ENCODE data around the gene CYP3A5.

Gene CYP3A5

GRCh38 chr7:99645590-99645989, 34.2 kb downstream of the CYP3A5 start:
- no peak for TF ChIP-seq EZH2phosphoT487 (IDR thresholded peaks at IDR 0.05; ENCODE audit: low read depth)
- no peak for TF ChIP-seq CTCF (IDR thresholded peaks at IDR 0.05; ENCODE audit: low read depth, low read length)
- H3K27ac ChIP-seq (ENCODE audit: low read length), result no peak overlapping the region
- no peaks in the 10 kb centered on the region for H3K36me3 ChIP-seq (replicated peaks; ENCODE audit: low read depth, low read length)
- H3K9me3 ChIP-seq (ENCODE audit: insufficient read depth, low read length), result no peaks in the 10 kb centered on the region
- H3K27me3 ChIP-seq (ENCODE audit: low read depth, low read length), result no peaks in the 10 kb centered on the region
- no peak overlapping the region for H3K4me3 ChIP-seq (ENCODE audit: low read length)
- no peaks in the 10 kb centered on the region for H4K20me1 ChIP-seq (ENCODE audit: insufficient read depth, low read length)
- no peaks in the 10 kb centered on the region for H3K79me2 ChIP-seq (ENCODE audit: low read length)
- no peaks in the 10 kb centered on the region for H3K4me1 ChIP-seq (ENCODE audit: low read length)
- H3K4me2 ChIP-seq (ENCODE audit: low read length), result no peak overlapping the region
- H3K9ac ChIP-seq (ENCODE audit: low read length), result no peak overlapping the region
- H2AFZ ChIP-seq (ENCODE audit: low read depth, low read length), result no peak overlapping the region

- no peaks in the 10 kb centered on the region for H4K20me1 ChIP-seq (ENCODE audit: insufficient read depth, low read length)
- H3K79me2 ChIP-seq (ENCODE audit: low read length), result no peaks in the 10 kb centered on the region
- H2AFZ ChIP-seq (ENCODE audit: low read depth, low read length), result no peak overlapping the region
- H3K27me3 ChIP-seq (ENCODE audit: low read depth, low read length), result no peaks in the 10 kb centered on the region
- no peak for TF ChIP-seq CTCF (IDR thresholded peaks at IDR 0.05; ENCODE audit: low read depth, low read length)
- no peak for TF ChIP-seq EZH2phosphoT487 (IDR thresholded peaks at IDR 0.05; ENCODE audit: low read depth)
- H3K9ac ChIP-seq (ENCODE audit: low read length), result no peak overlapping the region
- H3K4me1 ChIP-seq (ENCODE audit: low read length), result no peaks in the 10 kb centered on the region
- no peak overlapping the region for H3K4me3 ChIP-seq (ENCODE audit: low read length)
- H3K36me3 ChIP-seq (replicated peaks; ENCODE audit: low read depth, low read length), result no peaks in the 10 kb centered on the region
- no peak overlapping the region for H3K4me2 ChIP-seq (ENCODE audit: low read length)
- H3K27ac ChIP-seq (ENCODE audit: low read length), result no peak overlapping the region
- H3K9me3 ChIP-seq (ENCODE audit: insufficient read depth, low read length), result no peaks in the 10 kb centered on the region
These were observed 35.4 kb downstream of the CYP3A5 start for GRCh38 chr7:99644431-99644830.

GRCh38 chr7:99643464-99643863, 36.3 kb downstream of the CYP3A5 start:
- H2AFZ ChIP-seq (ENCODE audit: low read depth, low read length), result no peak overlapping the region
- no peaks in the 10 kb centered on the region for H3K27me3 ChIP-seq (ENCODE audit: low read depth, low read length)
- H3K4me1 ChIP-seq (ENCODE audit: low read length), result no peaks in the 10 kb centered on the region
- H3K79me2 ChIP-seq (ENCODE audit: low read length), result no peaks in the 10 kb centered on the region
- no peak overlapping the region for H3K27ac ChIP-seq (ENCODE audit: low read length)
- no peaks in the 10 kb centered on the region for H3K9me3 ChIP-seq (ENCODE audit: insufficient read depth, low read length)
- TF ChIP-seq CTCF (IDR thresholded peaks at IDR 0.05; ENCODE audit: low read depth, low read length), result no peak
- TF ChIP-seq EZH2phosphoT487 (IDR thresholded peaks at IDR 0.05; ENCODE audit: low read depth), result no peak
- no peak overlapping the region for H3K9ac ChIP-seq (ENCODE audit: low read length)
- H3K4me3 ChIP-seq (ENCODE audit: low read length), result no peak overlapping the region
- no peaks in the 10 kb centered on the region for H4K20me1 ChIP-seq (ENCODE audit: insufficient read depth, low read length)
- H3K36me3 ChIP-seq (replicated peaks; ENCODE audit: low read depth, low read length), result no peaks in the 10 kb centered on the region
- no peak overlapping the region for H3K4me2 ChIP-seq (ENCODE audit: low read length)

GRCh38 chr7:99642027-99642426, 37.8 kb downstream of the CYP3A5 start:
- no peak overlapping the region for H3K27ac ChIP-seq (ENCODE audit: low read length)
- no peaks in the 10 kb centered on the region for H3K36me3 ChIP-seq (replicated peaks; ENCODE audit: low read depth, low read length)
- H3K27me3 ChIP-seq (ENCODE audit: low read depth, low read length), result no peaks in the 10 kb centered on the region
- no peak overlapping the region for H3K4me2 ChIP-seq (ENCODE audit: low read length)
- H3K4me3 ChIP-seq (ENCODE audit: low read length), result no peak overlapping the region
- H3K4me1 ChIP-seq (ENCODE audit: low read length), result no peaks in the 10 kb centered on the region
- no peaks in the 10 kb centered on the region for H3K79me2 ChIP-seq (ENCODE audit: low read length)
- H3K9ac ChIP-seq (ENCODE audit: low read length), result no peak overlapping the region
- H4K20me1 ChIP-seq (ENCODE audit: insufficient read depth, low read length), result no peaks in the 10 kb centered on the region
- no peaks in the 10 kb centered on the region for H3K9me3 ChIP-seq (ENCODE audit: insufficient read depth, low read length)
- no peak for TF ChIP-seq CTCF (IDR thresholded peaks at IDR 0.05; ENCODE audit: low read depth, low read length)
- no peak for TF ChIP-seq EZH2phosphoT487 (IDR thresholded peaks at IDR 0.05; ENCODE audit: low read depth)
- no peak overlapping the region for H2AFZ ChIP-seq (ENCODE audit: low read depth, low read length)

Measured in OCI-LY3 (cell line).